Neural progenitor cell (in vitro differentiated cells): ENCODE results near the gene GADD45B. TPM values are rescaled to one million over a fixed set of nuclear protein-coding genes. Genes with fewer than 3 reads are reported as not detected.

Experiments used
- DNase-seq: peaks from one replicate; pipeline ENCODE4 v3.0.0-alpha.2; 2016; ENCODE audit warnings: low spot score
- H2AFZ ChIP-seq: fragments of 200-600 bp; sonication (generic); replicated peaks from 2 replicates; pipeline ENCODE4 v1.6.1; 2016; ENCODE audit warnings: antibody characterized with exemption
- H3F3A ChIP-seq: fragments of 200-600 bp; sonication (generic); 2 replicates; pipeline ENCODE4 v1.6.1; 2016; ENCODE audit warnings: antibody characterized with exemption, low read depth
- H3K27ac ChIP-seq: fragments of 200-600 bp; sonication (generic); 2 replicates; pipeline ENCODE4 v1.5.1; 2016; ENCODE audit warnings: mild to moderate bottlenecking
- H3K27me3 ChIP-seq: fragments of 200-600 bp; sonication (generic); 2 replicates; pipeline ENCODE4 v1.6.1; 2016; ENCODE audit warnings: mild to moderate bottlenecking, moderate library complexity
- H3K36me3 ChIP-seq: fragments of 200-600 bp; sonication (generic); 2 replicates; pipeline ENCODE4 v1.5.1; 2016
- H3K4me1 ChIP-seq: fragments of 200-600 bp; sonication (generic); 2 replicates; pipeline ENCODE4 v1.6.1; 2016; ENCODE audit warnings: mixed run types
- H3K4me2 ChIP-seq: fragments of 200-600 bp; sonication (generic); 2 replicates; pipeline ENCODE4 v1.6.1; 2016
- H3K4me3 ChIP-seq: fragments of 200-600 bp; sonication (generic); 2 replicates; pipeline ENCODE4 v1.5.1; 2016
- H3K79me2 ChIP-seq: fragments of 200-600 bp; sonication (generic); 2 replicates; pipeline ENCODE4 v1.6.1; 2016; ENCODE audit warnings: low read depth
- H3K9ac ChIP-seq: fragments of 200-600 bp; sonication (generic); 2 replicates; pipeline ENCODE4 v1.6.1; 2016
- H3K9me3 ChIP-seq: fragments of 200-600 bp; sonication (generic); 2 replicates; pipeline ENCODE4 v1.5.1; 2016; ENCODE audit warnings: low read depth
- H4K20me1 ChIP-seq: fragments of 200-600 bp; sonication (generic); 2 replicates; pipeline ENCODE4 v1.6.1; 2016; ENCODE audit warnings: low read depth
- H3K27ac Mint-ChIP-seq: 3 replicates; pipeline ENCODE4 v1.8.0; 2021; ENCODE audit warnings: mixed read lengths
- H3K27me3 Mint-ChIP-seq: 2 replicates; pipeline ENCODE4 v1.8.0; 2022; ENCODE audit warnings: low read depth, mild to moderate bottlenecking, inconsistent platforms, moderate library complexity, mixed read lengths; ENCODE audit not compliant: insufficient read depth
- H3K36me3 Mint-ChIP-seq: 3 replicates; pipeline ENCODE4 v1.8.0; 2021; ENCODE audit warnings: mixed read lengths
- H3K4me1 Mint-ChIP-seq: 3 replicates; pipeline ENCODE4 v1.8.0; 2021; ENCODE audit warnings: mixed read lengths
- H3K4me3 Mint-ChIP-seq: 3 replicates; pipeline ENCODE4 v1.8.0; 2021; ENCODE audit warnings: mild to moderate bottlenecking, moderate library complexity, mixed read lengths
- H3K9me3 Mint-ChIP-seq: 3 replicates; pipeline ENCODE4 v1.8.0; 2020; ENCODE audit warnings: mixed read lengths
- CTCF ChIP-seq: fragments of 200-600 bp; sonication (generic); IDR thresholded peaks from 2 replicates; pipeline ENCODE4 v1.5.1; 2017; ENCODE audit warnings: antibody characterized with exemption, mild to moderate bottlenecking
- EZH2 ChIP-seq: fragments of 200-600 bp; sonication (generic); IDR thresholded peaks from 2 replicates; pipeline ENCODE4 v1.6.1; 2017; ENCODE audit warnings: antibody characterized with exemption, mild to moderate bottlenecking, moderate library complexity
- EZH2phosphoT487 ChIP-seq: fragments of 200-600 bp; sonication (generic); IDR thresholded peaks from 2 replicates; pipeline ENCODE4 v1.6.1; 2017; ENCODE audit warnings: antibody characterized with exemption
- total RNA-seq: library from RNA; depleted of rRNA; stranded (reverse); fragments of >200 nt; gene quantifications from 2 replicates; pipeline ENCODE4 v1.2.3, GENCODE V29; 2015; ENCODE audit warnings: low replicate concordance

GADD45B gene
- total RNA-seq, 1 donor from 2014 or later: 6.2 TPM

DNA sequence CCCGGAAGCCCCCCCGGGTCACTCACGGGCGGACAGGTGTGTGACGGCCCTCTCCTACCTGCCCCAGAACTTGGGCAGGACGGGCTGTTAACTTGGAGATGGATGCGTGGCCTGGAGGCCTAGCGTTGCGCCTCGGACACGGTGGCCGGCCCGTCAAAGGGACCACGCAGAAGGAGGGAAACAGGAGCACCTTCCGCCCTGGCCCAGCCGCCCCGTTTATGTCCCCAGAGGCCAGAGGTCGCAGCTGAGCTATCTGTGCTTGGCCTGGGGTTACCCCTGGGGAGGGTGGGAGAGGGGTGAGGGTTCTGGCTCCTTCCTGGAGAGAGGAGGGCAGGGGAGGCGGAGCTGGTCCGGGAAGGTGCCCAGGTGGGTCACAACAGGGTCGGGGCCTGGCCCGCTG lies 35.6 kb downstream of the GADD45B start:
- H3K27me3 ChIP-seq: no peaks in the 10 kb centered on the region
- no peak overlapping the region for H2AFZ ChIP-seq
- no peak for TF ChIP-seq EZH2phosphoT487
- no peak for TF ChIP-seq EZH2
- no peak for TF ChIP-seq CTCF
- H3F3A ChIP-seq: no peaks in the 10 kb centered on the region
- H3K27ac ChIP-seq: no peak overlapping the region
- Mint-ChIP-seq H3K4me1 (peaks cover 6% of the 10 kb centered on the region), H3K36me3 (no peaks in the 10 kb centered on the region), H3K27ac (peak overlapping the region; percentile 66), H3K9me3 (no peaks in the 10 kb centered on the region), H3K27me3 (no peaks in the 10 kb centered on the region), H3K4me3 (no peak overlapping the region)
- no peaks in the 10 kb centered on the region for H3K79me2 ChIP-seq
- no peaks in the 10 kb centered on the region for H4K20me1 ChIP-seq
- no peaks in the 10 kb centered on the region for H3K36me3 ChIP-seq
- peaks cover 3% of the 10 kb centered on the region for H3K4me1 ChIP-seq
- H3K4me3 ChIP-seq: no peak overlapping the region
- H3K9ac ChIP-seq: no peak overlapping the region
- H3K9me3 ChIP-seq: no peaks in the 10 kb centered on the region
- DNase-seq: no peak
- no peak overlapping the region for H3K4me2 ChIP-seq

DNA sequence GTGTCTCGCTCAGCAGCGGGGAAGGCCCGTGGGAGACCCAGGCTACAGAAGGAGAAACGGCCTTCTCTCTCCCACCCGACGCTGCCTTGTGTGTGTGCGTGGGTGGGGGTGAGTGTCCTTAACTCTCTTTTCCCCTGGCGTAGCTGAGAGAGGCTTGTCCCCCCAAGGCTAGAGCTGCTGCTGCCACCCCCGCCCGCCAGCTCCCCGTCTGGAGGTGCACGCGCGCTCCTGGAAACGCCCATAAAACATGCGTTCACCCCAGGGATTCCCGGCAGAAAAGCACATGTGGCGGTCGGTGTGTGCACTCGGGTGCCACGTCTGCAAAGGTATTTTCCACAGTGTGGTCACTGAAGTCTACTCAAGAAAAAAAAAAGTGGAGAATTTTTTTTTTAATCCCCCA lies 36.1 kb downstream of the GADD45B start:
- Histone ChIP-seq H3K4me1 (peaks cover 7% of the 10 kb centered on the region), H3K27me3 (no peaks in the 10 kb centered on the region), H3F3A (no peaks in the 10 kb centered on the region), H3K36me3 (no peaks in the 10 kb centered on the region), H3K79me2 (no peaks in the 10 kb centered on the region), H3K4me2 (no peak overlapping the region), H3K4me3 (no peak overlapping the region), H3K9me3 (no peaks in the 10 kb centered on the region), H2AFZ (no peak overlapping the region), H3K27ac (no peak overlapping the region), H3K9ac (no peak overlapping the region), H4K20me1 (no peaks in the 10 kb centered on the region)
- H3K27me3 Mint-ChIP-seq: no peaks in the 10 kb centered on the region
- H3K4me1 Mint-ChIP-seq: peaks cover 6% of the 10 kb centered on the region
- H3K9me3 Mint-ChIP-seq: no peaks in the 10 kb centered on the region
- no peak overlapping the region for H3K27ac Mint-ChIP-seq
- no peak for DNase-seq
- H3K36me3 Mint-ChIP-seq: no peaks in the 10 kb centered on the region
- H3K4me3 Mint-ChIP-seq: no peak overlapping the region
- TF ChIP-seq EZH2phosphoT487: no peak
- TF ChIP-seq CTCF: no peak
- no peak for TF ChIP-seq EZH2

- TF ChIP-seq EZH2phosphoT487 (no peak), EZH2 (no peak), CTCF (no peak)
- Histone ChIP-seq H3K4me2 (no peak overlapping the region), H3K27me3 (no peaks in the 10 kb centered on the region), H4K20me1 (no peaks in the 10 kb centered on the region), H3K36me3 (no peaks in the 10 kb centered on the region), H2AFZ (no peak overlapping the region), H3K27ac (peak overlapping the region; percentile 6), H3K79me2 (no peaks in the 10 kb centered on the region), H3K4me1 (peaks cover 9% of the 10 kb centered on the region), H3F3A (no peaks in the 10 kb centered on the region), H3K4me3 (no peak overlapping the region), H3K9me3 (no peaks in the 10 kb centered on the region), H3K9ac (no peak overlapping the region)
- no peaks in the 10 kb centered on the region for H3K36me3 Mint-ChIP-seq
- peaks cover 6% of the 10 kb centered on the region for H3K4me1 Mint-ChIP-seq
- H3K9me3 Mint-ChIP-seq: no peaks in the 10 kb centered on the region
- no peak overlapping the region for H3K4me3 Mint-ChIP-seq
- H3K27ac Mint-ChIP-seq: no peak overlapping the region
- H3K27me3 Mint-ChIP-seq: no peaks in the 10 kb centered on the region
- no peak for DNase-seq
These were observed 36.9 kb downstream of the GADD45B start for GRCh38 chr19:2512523-2513431.
